Osteocyte (in vitro differentiated cells): Measurements from ENCODE around the gene ZFYVE28. TPM values are rescaled to one million over a fixed set of nuclear protein-coding genes. Genes with fewer than 3 reads are reported as not detected.

Experiments
- DNase-seq: peaks from one replicate; pipeline ENCODE4 v3.0.0; 2021; ENCODE audit warnings: mixed read lengths; ENCODE audit not compliant: unreplicated experiment; ENCODE audit errors: extremely low spot score
- H3K27ac Mint-ChIP-seq: one replicate; pipeline ENCODE4 v1.8.0; 2021; ENCODE audit warnings: mild to moderate bottlenecking, mixed read lengths; ENCODE audit not compliant: unreplicated experiment
- H3K27me3 Mint-ChIP-seq: one replicate; pipeline ENCODE4 v1.8.0; 2021; ENCODE audit warnings: mixed read lengths; ENCODE audit not compliant: unreplicated experiment
- H3K36me3 Mint-ChIP-seq: one replicate; pipeline ENCODE4 v1.8.0; 2021; ENCODE audit warnings: mixed read lengths; ENCODE audit not compliant: unreplicated experiment
- H3K4me1 Mint-ChIP-seq: one replicate; pipeline ENCODE4 v1.8.0; 2021; ENCODE audit warnings: mixed read lengths; ENCODE audit not compliant: unreplicated experiment
- H3K4me3 Mint-ChIP-seq: one replicate; pipeline ENCODE4 v1.8.0; 2021; ENCODE audit warnings: mild to moderate bottlenecking, moderate library complexity, mixed read lengths; ENCODE audit not compliant: unreplicated experiment
- H3K9me3 Mint-ChIP-seq: one replicate; pipeline ENCODE4 v1.8.0; 2021; ENCODE audit warnings: mixed read lengths; ENCODE audit not compliant: unreplicated experiment
- total RNA-seq: library from RNA; stranded (reverse); gene quantifications from 2 replicates; pipeline ENCODE4 v1.2.1, GENCODE V29; 2021
- TF ChIP-seq, protein P1 (sequence below): fragments of 200-600 bp; sonication (generic); IDR thresholded peaks from 2 replicates; pipeline ENCODE4 v1.5.0; 2021; ENCODE audit warnings: antibody characterized with exemption, mild to moderate bottlenecking, moderate library complexity

ZFYVE28 gene
- total RNA-seq, 1 donor from 2014 or later: 3.4 TPM

DNA sequence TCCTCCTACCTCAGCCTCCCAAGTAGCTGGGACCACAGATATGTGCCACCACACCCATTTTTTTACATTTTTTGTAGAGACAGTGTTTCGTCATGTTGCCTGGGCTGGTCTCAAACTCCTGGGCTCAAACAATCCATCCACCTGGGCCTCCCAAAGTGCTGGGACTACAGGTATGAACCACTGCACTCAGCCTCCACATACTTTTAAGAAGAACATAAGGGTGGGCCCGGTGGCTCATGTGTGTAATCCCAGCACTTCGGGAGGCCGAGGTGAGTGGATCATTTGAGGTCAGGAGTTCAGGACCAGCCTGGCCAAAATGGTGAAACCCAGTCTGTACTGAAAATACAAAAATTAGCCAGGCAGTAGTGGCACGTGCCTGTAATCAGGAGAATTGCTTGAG lies 105.1 kb downstream of the ZFYVE28 start:
- H3K9me3 Mint-ChIP-seq: peaks cover 33% of the 10 kb centered on the region
- DNase-seq: no peak
- no peak overlapping the region for H3K4me3 Mint-ChIP-seq
- no peak overlapping the region for H3K27ac Mint-ChIP-seq
- H3K36me3 Mint-ChIP-seq: peaks cover 7% of the 10 kb centered on the region
- H3K4me1 Mint-ChIP-seq: no peaks in the 10 kb centered on the region
- TF ChIP-seq, protein P1, sequence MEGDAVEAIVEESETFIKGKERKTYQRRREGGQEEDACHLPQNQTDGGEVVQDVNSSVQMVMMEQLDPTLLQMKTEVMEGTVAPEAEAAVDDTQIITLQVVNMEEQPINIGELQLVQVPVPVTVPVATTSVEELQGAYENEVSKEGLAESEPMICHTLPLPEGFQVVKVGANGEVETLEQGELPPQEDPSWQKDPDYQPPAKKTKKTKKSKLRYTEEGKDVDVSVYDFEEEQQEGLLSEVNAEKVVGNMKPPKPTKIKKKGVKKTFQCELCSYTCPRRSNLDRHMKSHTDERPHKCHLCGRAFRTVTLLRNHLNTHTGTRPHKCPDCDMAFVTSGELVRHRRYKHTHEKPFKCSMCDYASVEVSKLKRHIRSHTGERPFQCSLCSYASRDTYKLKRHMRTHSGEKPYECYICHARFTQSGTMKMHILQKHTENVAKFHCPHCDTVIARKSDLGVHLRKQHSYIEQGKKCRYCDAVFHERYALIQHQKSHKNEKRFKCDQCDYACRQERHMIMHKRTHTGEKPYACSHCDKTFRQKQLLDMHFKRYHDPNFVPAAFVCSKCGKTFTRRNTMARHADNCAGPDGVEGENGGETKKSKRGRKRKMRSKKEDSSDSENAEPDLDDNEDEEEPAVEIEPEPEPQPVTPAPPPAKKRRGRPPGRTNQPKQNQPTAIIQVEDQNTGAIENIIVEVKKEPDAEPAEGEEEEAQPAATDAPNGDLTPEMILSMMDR: no peak
- peaks cover 19% of the 10 kb centered on the region for H3K27me3 Mint-ChIP-seq

DNA sequence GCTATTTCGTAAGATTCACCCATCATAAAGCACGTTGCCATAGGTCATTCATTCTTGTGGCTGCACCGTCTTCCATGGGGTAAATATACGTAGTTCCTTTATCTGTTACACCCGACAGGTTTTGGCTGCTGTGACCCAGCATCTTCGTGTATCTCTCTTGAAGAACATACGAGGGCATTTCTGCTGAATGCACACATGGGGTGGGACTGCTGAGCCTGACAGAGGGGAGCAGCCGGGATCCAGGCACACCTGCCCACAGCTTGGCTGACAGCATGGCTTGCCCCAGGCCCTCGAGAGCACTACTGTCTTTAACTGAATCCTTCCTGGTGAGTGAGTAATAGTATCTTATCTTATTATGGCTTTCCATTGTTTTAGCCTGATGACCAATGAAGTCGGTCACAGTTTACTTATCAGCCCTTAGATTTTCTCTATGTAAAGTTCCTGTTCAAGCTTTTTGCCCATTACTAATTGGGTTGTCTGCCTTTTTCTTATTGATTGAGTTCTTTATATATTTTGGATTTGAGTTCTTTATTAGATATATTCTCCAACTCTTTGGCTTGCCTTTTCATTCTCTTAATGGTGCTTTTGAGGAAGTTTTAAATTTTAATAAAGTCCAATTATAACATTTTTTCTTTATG lies 111.6 kb downstream of the ZFYVE28 start:
- Mint-ChIP-seq H3K27me3 (peaks cover 15% of the 10 kb centered on the region), H3K27ac (no peak overlapping the region), H3K9me3 (peaks cover 22% of the 10 kb centered on the region), H3K36me3 (peaks cover 12% of the 10 kb centered on the region), H3K4me1 (no peaks in the 10 kb centered on the region), H3K4me3 (no peak overlapping the region)
- no peak for DNase-seq
- TF ChIP-seq, protein P1: no peak

DNA sequence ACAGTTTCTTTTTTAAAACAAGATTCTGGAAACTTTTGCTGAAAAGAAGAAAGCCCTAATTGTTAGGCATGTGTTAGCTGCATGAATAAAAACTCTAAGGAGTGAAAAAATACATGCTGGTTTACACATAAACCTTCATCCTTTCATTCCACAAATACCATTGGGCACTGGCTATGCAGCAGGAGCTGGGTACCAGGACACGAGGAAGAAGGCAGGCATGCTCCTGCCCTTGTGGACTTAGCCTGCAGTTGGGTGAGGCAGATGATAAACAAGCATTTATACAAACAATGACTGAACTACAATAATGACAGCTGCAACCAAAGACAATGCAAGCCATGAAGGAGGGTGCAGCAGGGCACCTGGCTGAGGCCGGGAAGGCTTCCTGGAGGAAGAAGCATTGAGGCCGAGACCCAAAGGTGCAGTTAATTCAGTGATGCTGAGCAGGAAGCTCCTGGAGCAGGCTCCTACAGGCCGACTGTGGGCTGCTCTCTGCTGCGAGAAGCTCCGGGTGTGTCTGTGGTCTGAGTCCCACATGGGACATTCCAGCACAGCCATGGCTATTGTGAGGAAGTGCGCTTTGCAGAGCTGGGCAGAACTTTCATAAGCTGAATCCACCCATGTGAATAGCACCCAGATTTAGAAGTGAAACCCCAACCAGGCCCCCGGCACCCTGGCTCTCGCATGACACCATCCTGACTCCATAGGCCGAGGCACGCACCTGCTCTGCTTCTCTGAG lies 112.5 kb downstream of the ZFYVE28 start:
- H3K27ac Mint-ChIP-seq: no peak overlapping the region
- H3K36me3 Mint-ChIP-seq: peaks cover 10% of the 10 kb centered on the region
- peaks cover 22% of the 10 kb centered on the region for H3K9me3 Mint-ChIP-seq
- H3K4me1 Mint-ChIP-seq: no peaks in the 10 kb centered on the region
- DNase-seq: no peak
- H3K4me3 Mint-ChIP-seq: no peak overlapping the region
- H3K27me3 Mint-ChIP-seq: peaks cover 15% of the 10 kb centered on the region
- TF ChIP-seq, protein P1: no peak

DNA sequence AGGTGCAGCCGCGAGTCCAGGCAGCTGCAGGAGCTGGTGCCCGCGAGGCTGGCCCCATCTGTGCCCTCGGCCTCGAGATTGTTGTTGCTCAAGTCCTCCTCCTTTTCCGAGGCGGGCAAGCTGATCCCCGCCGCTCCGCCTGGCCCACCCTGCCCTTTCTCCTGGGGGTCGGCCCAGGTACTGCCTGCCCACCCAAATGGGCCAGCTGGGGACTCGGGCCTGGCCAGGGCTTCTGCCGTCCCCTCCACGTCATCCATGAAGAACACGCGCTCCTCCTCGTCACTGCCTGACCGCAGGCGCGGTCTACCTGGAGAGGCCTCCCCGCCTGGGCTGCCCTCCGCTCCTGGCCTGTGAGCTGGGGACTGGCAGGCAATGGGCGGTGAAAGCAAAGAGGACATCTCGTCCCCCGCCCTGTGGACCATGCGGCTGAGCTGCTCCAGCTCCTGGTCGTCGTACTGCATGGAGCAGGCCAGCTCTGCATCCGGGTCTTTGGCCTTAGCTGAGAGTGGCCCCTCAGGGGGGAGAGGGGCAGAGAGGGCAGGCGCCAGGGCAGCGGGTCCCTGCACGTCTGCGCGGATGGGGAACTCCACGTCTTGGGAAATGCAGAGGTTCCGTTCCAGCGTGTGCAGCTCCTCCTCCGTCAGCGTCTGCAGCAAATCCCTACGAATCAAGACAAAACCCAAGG lies 113.4 kb downstream of the ZFYVE28 start:
- no peaks in the 10 kb centered on the region for H3K4me1 Mint-ChIP-seq
- H3K27ac Mint-ChIP-seq: no peak overlapping the region
- H3K4me3 Mint-ChIP-seq: no peak overlapping the region
- H3K27me3 Mint-ChIP-seq: peaks cover 11% of the 10 kb centered on the region
- H3K9me3 Mint-ChIP-seq: peaks cover 17% of the 10 kb centered on the region
- TF ChIP-seq, protein P1: no peak
- DNase-seq: peak; percentile 80
- H3K36me3 Mint-ChIP-seq: peaks cover 9% of the 10 kb centered on the region
